MM.1S (cell line): ENCODE data around the gene TXNRD1.
"Not testable (repeated sequence)": the region's sequence is repeated elsewhere in the genome, so short reads cannot be mapped to it uniquely, and the experiment has no call there.

ENCODE experiments used
- DNase-seq: peaks from one replicate; pipeline ENCODE4 v3.0.0-alpha.2; 2015
- H2AFZ ChIP-seq: fragments of 300-600 bp; sonication (generic); 2 replicates; pipeline ENCODE4 v1.6.0; 2016; ENCODE audit warnings: antibody characterized with exemption, low read length
- H3F3A ChIP-seq: fragments of 300-600 bp; sonication (generic); 2 replicates; pipeline ENCODE4 v1.6.1; 2016; ENCODE audit warnings: mild to moderate bottlenecking, antibody characterized with exemption, low read length, moderate library complexity, mixed read lengths; ENCODE audit not compliant: insufficient read depth
- H3K27ac ChIP-seq: fragments of 300-600 bp; sonication (generic); 2 replicates; pipeline ENCODE4 v1.5.1; 2016; ENCODE audit warnings: mild to moderate bottlenecking, low read length
- H3K27me3 ChIP-seq: fragments of 300-600 bp; sonication (generic); replicated peaks from 2 replicates; pipeline ENCODE4 v1.6.0; 2016; ENCODE audit warnings: low read length; ENCODE audit not compliant: insufficient read depth
- H3K36me3 ChIP-seq: fragments of 300-600 bp; sonication (generic); replicated peaks from 2 replicates; pipeline ENCODE4 v1.6.1; 2016; ENCODE audit warnings: mild to moderate bottlenecking, low read length, mixed read lengths; ENCODE audit not compliant: insufficient read depth
- H3K4me1 ChIP-seq: fragments of 300-600 bp; sonication (generic); 2 replicates; pipeline ENCODE4 v1.6.1; 2016; ENCODE audit warnings: low read length, mixed read lengths
- H3K4me2 ChIP-seq: fragments of 300-600 bp; sonication (generic); 2 replicates; pipeline ENCODE4 v1.6.0; 2016; ENCODE audit warnings: low read depth, low read length
- H3K4me3 ChIP-seq: fragments of 300-600 bp; sonication (generic); 2 replicates; pipeline ENCODE4 v1.5.1; 2016; ENCODE audit warnings: low read length, mixed read lengths
- H3K79me2 ChIP-seq: fragments of 300-600 bp; sonication (generic); 2 replicates; pipeline ENCODE4 v1.6.1; 2016; ENCODE audit warnings: mixed run types, low read length, mixed read lengths
- H3K9ac ChIP-seq: fragments of 300-600 bp; sonication (generic); 2 replicates; pipeline ENCODE4 v1.6.1; 2016; ENCODE audit warnings: low read length, mixed read lengths
- H3K9me2 ChIP-seq: fragments of 300-600 bp; sonication (generic); replicated peaks from 2 replicates; pipeline ENCODE4 v1.6.1; 2016; ENCODE audit warnings: mild to moderate bottlenecking, low read length, mixed read lengths; ENCODE audit not compliant: insufficient read depth
- H3K9me3 ChIP-seq: fragments of 300-600 bp; sonication (generic); replicated peaks from 2 replicates; pipeline ENCODE4 v1.6.1; 2016; ENCODE audit warnings: mild to moderate bottlenecking, low read length, mixed read lengths; ENCODE audit not compliant: insufficient read depth
- H4K20me1 ChIP-seq: fragments of 300-600 bp; sonication (generic); 2 replicates; pipeline ENCODE4 v1.6.1; 2016; ENCODE audit warnings: mild to moderate bottlenecking, low read length, moderate library complexity, mixed read lengths; ENCODE audit not compliant: insufficient read depth
- CTCF ChIP-seq: fragments of 300-600 bp; sonication (generic); IDR thresholded peaks from 2 replicates; pipeline ENCODE4 v1.5.1; 2016; ENCODE audit warnings: antibody characterized with exemption, low read length, mixed read lengths
- EZH2 ChIP-seq: fragments of 300-600 bp; sonication (generic); optimal IDR thresholded peaks from 2 replicates; pipeline ENCODE3; 2017; ENCODE audit warnings: low read depth, mild to moderate bottlenecking, antibody characterized with exemption, low read length, mixed read lengths
- EZH2phosphoT487 ChIP-seq: fragments of 300-600 bp; sonication (generic); IDR thresholded peaks from 2 replicates; pipeline ENCODE4 v1.6.1; 2018; ENCODE audit warnings: antibody characterized with exemption, low read length

Gene TXNRD1

DNA sequence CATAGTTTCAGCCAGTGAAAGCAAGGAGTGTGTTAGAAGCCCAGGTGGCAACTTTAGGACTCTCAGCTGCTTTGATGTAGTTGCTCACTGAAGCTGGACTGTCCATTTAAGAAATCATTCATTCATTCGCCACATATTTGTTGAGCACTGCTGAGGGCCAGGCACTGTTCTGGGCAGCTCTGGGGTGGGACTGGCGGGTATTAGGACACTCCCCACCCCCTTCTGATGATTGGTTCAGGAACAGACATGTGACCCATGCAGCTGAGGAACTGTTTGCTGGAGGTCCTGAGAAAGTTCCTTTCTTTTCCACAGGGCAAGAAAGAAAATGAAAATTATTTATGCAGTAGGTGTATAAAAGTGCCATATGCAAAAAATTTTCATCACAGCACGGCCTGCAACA is 170.9 kb downstream of the TXNRD1 start:
- DNase-seq = no peak
- H3K9me2 ChIP-seq = no peaks in the 10 kb centered on the region
- no peak overlapping the region for H3K4me2 ChIP-seq

DNA sequence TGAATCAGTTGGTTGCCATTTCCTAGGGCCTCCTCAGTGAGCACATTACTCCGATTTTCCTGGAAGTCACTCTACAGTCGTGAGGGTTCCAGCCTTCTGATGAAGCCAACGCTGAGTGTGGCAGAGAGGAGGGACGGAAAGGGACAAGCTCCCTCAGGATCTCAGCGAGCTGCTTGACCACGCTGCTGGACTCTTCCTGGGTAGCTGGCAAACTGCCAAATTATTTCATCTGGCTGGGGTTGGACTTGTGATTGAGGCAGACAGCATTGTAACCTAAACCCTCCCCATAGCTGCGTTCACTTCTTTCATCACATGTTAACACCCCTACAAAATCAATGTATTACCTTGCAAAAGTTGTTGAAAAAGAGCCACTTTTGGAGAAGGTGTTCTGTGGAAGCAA is 171.6 kb downstream of the TXNRD1 start:
- Histone ChIP-seq H3K36me3 (no peaks in the 10 kb centered on the region), H3K9me3 (no peaks in the 10 kb centered on the region), H3K27me3 (no peaks in the 10 kb centered on the region), H4K20me1 (no peaks in the 10 kb centered on the region), H3K79me2 (no peaks in the 10 kb centered on the region), H2AFZ (no peak overlapping the region), H3K27ac (no peak overlapping the region), H3K9ac (no peak overlapping the region), H3K9me2 (no peaks in the 10 kb centered on the region), H3K4me1 (no peaks in the 10 kb centered on the region), H3K4me3 (no peak overlapping the region), H3K4me2 (no peak overlapping the region), H3F3A (no peaks in the 10 kb centered on the region)
- TF ChIP-seq EZH2 (no peak), CTCF (no peak), EZH2phosphoT487 (no peak)
- no peak for DNase-seq

More for the DNA sequence above, 170.9 kb downstream of the TXNRD1 start:
- no peaks in the 10 kb centered on the region for H3F3A ChIP-seq
- no peaks in the 10 kb centered on the region for H4K20me1 ChIP-seq
- no peaks in the 10 kb centered on the region for H3K79me2 ChIP-seq
- no peaks in the 10 kb centered on the region for H3K36me3 ChIP-seq
- H3K27ac ChIP-seq = no peak overlapping the region
- TF ChIP-seq EZH2 = no peak
- TF ChIP-seq EZH2phosphoT487 = no peak
- TF ChIP-seq CTCF = no peak
- H3K4me1 ChIP-seq = no peaks in the 10 kb centered on the region
- H3K27me3 ChIP-seq = no peaks in the 10 kb centered on the region
- no peak overlapping the region for H3K4me3 ChIP-seq
- H3K9me3 ChIP-seq = no peaks in the 10 kb centered on the region
- no peak overlapping the region for H3K9ac ChIP-seq
- H2AFZ ChIP-seq = no peak overlapping the region

- H3K4me3 ChIP-seq, H3K36me3 ChIP-seq, H3K27ac ChIP-seq, H3F3A ChIP-seq, H3K9me3 ChIP-seq, H3K27me3 ChIP-seq, H3K4me2 ChIP-seq, H4K20me1 ChIP-seq, H3K4me1 ChIP-seq, H3K9me2 ChIP-seq, H3K79me2 ChIP-seq, H2AFZ ChIP-seq, H3K9ac ChIP-seq, DNase-seq: not testable (repeated sequence)
Observed at GRCh38 chr12:104394086-104394485, 178.5 kb downstream of the TXNRD1 start.
